Natural killer cell (primary cell): Measurements from ENCODE around the gene NOTCH3. TPM values are rescaled to one million over a fixed set of nuclear protein-coding genes. Genes with fewer than 3 reads are reported as not detected.

Experiments
- ATAC-seq, 3 donors: fragments of 150-1000 bp in 2 of 3; fragments of 200-7000 bp in 1 of 3; cut with Tn5 transposase; 1 replicate in 1 of 3; 2 replicates in 2 of 3; pipeline ENCODE4 v1.10.0; 2021; ENCODE audit warnings: mild to moderate bottlenecking in 2 of 3, moderate library complexity in 2 of 3
- DNase-seq, 2 donors: peaks; one replicate each; pipeline versions ENCODE4 v3.0.0 to v3.0.0-alpha.2; 2013 to 2021; ENCODE audit warnings: mixed read lengths in 1 of 2
- H3K27ac ChIP-seq: one replicate; pipeline ENCODE4 v1.5.1; 2013; ENCODE audit warnings: mild to moderate bottlenecking, low read length
- H3K27me3 ChIP-seq: one replicate; pipeline ENCODE4 v1.6.1; 2013; ENCODE audit warnings: low read length; ENCODE audit not compliant: control insufficient read depth, insufficient read depth
- H3K36me3 ChIP-seq: one replicate; pipeline ENCODE4 v1.6.1; 2013; ENCODE audit warnings: low read length; ENCODE audit not compliant: control insufficient read depth, insufficient read depth
- H3K4me1 ChIP-seq: one replicate; pipeline ENCODE4 v1.6.1; 2013; ENCODE audit warnings: low read length; ENCODE audit not compliant: control insufficient read depth, insufficient read depth
- H3K4me3 ChIP-seq: one replicate; pipeline ENCODE4 v1.5.1; 2013; ENCODE audit warnings: low read length
- H3K9me3 ChIP-seq: one replicate; pipeline ENCODE4 v1.6.1; 2013; ENCODE audit warnings: low read length; ENCODE audit not compliant: control insufficient read depth, insufficient read depth
- H3K27ac Mint-ChIP-seq, 2 donors: one replicate each; pipeline ENCODE4 v1.8.0; 2022; ENCODE audit warnings: mild to moderate bottlenecking in 2 of 2, mixed read lengths in 2 of 2, moderate library complexity in 1 of 2
- H3K27me3 Mint-ChIP-seq, 2 donors: one replicate each; pipeline ENCODE4 v1.8.0; 2022; ENCODE audit warnings: low read depth in 2 of 2, mixed read lengths in 2 of 2
- H3K36me3 Mint-ChIP-seq: one replicate; pipeline ENCODE4 v1.8.0; 2022; ENCODE audit warnings: mixed read lengths
- H3K4me1 Mint-ChIP-seq, 2 donors: one replicate each; pipeline ENCODE4 v1.8.0; 2022; ENCODE audit warnings: mixed read lengths in 2 of 2
- H3K4me3 Mint-ChIP-seq: one replicate; pipeline ENCODE4 v1.8.0; 2022; ENCODE audit warnings: mild to moderate bottlenecking, moderate library complexity, mixed read lengths
- H3K9me3 Mint-ChIP-seq, 2 donors: one replicate each; pipeline ENCODE4 v1.8.0; 2022; ENCODE audit warnings: mixed read lengths in 2 of 2
- CTCF ChIP-seq: fragments of 200-600 bp; IDR thresholded peaks from one replicate; pipeline ENCODE4 v1.8.0; 2022; ENCODE audit warnings: antibody characterized with exemption
- WGBS: methylation state at CpG from one replicate; pipeline ENCODE4 v1.1.7; 2013; ENCODE audit warnings: missing lambda C conversion rate; ENCODE audit not compliant: insufficient coverage; 5-methylcytosine and 5-hydroxymethylcytosine counted together
- intact Hi-C: fragments of 100-400 bp; cut with micrococcal nuclease; formaldehyde crosslinking; loops from one replicate; pipeline ENCODE4 v1.14.2; 2022
- total RNA-seq, 4 donors: library from RNA; stranded (reverse); fragments of 120-200 nt in 1 of 4; gene quantifications; one replicate each; pipeline versions ENCODE4 v1.2.3 to v1.2.4, GENCODE V29; 2013 to 2022

The NOTCH3 gene
- total RNA-seq, 3 donors from 2014 or later (not counting 1 experiment from before 2014, with no cell fraction given), result 0.25 to 0.26 TPM; not detected in 1

- no peak for TF ChIP-seq CTCF
- H3K27me3 Mint-ChIP-seq, result peaks cover 0 to 14% of the 10 kb centered on the region in 2 donors
- intact Hi-C loops, result no loop called here
- H3K4me1 Mint-ChIP-seq, result peaks cover 6 to 11% of the 10 kb centered on the region in 2 donors
- Histone ChIP-seq H3K4me1 (peaks cover 5% of the 10 kb centered on the region), H3K9me3 (no peaks in the 10 kb centered on the region), H3K27ac (no peak overlapping the region), H3K4me3 (no peak overlapping the region), H3K36me3 (no peaks in the 10 kb centered on the region), H3K27me3 (peaks cover 2% of the 10 kb centered on the region)
- peak overlapping the region; percentile 7 for H3K4me3 Mint-ChIP-seq
- H3K9me3 Mint-ChIP-seq, result no peaks in the 10 kb centered on the region
- WGBS, result 94% methylated on average over 1 of the region's 3 CpGs
- no peaks in the 10 kb centered on the region for H3K36me3 Mint-ChIP-seq
- H3K27ac Mint-ChIP-seq, result no peak overlapping the region
- ATAC-seq (no peak), DNase-seq (no peak)
Observed at GRCh38 chr19:15175609-15176008, 25.2 kb downstream of the NOTCH3 start.

- no peaks in the 10 kb centered on the region for H3K36me3 ChIP-seq
- peaks cover 6 to 11% of the 10 kb centered on the region in 2 donors for H3K4me1 Mint-ChIP-seq
- H3K4me3 Mint-ChIP-seq, result no peak overlapping the region
- H3K27me3 ChIP-seq, result peaks cover 2% of the 10 kb centered on the region
- H3K4me1 ChIP-seq, result peaks cover 5% of the 10 kb centered on the region
- H3K9me3 Mint-ChIP-seq, result no peaks in the 10 kb centered on the region
- ATAC-seq, result no peak
- no peaks in the 10 kb centered on the region for H3K36me3 Mint-ChIP-seq
- no peak overlapping the region for H3K27ac ChIP-seq
- intact Hi-C loops, result no loop called here
- H3K27ac Mint-ChIP-seq, result no peak overlapping the region
- DNase-seq, result peak in 1 of 2 donors; percentile 31
- peaks cover 0 to 9% of the 10 kb centered on the region in 2 donors for H3K27me3 Mint-ChIP-seq
- no peak for TF ChIP-seq CTCF
- WGBS, result 94% methylated on average over 37 of the region's 37 CpGs
- H3K9me3 ChIP-seq, result no peaks in the 10 kb centered on the region
- no peak overlapping the region for H3K4me3 ChIP-seq
Observed at GRCh38 chr19:15173746-15174404, 26.9 kb downstream of the NOTCH3 start.

GRCh38 chr19:15170345-15170744 lies 30.4 kb downstream of the NOTCH3 start:
- Mint-ChIP-seq H3K27me3 (peaks cover 0 to under 1% of the 10 kb centered on the region in 2 donors), H3K4me3 (no peak overlapping the region), H3K4me1 (no peaks in the 10 kb centered on the region), H3K36me3 (no peaks in the 10 kb centered on the region), H3K27ac (no peak overlapping the region), H3K9me3 (no peaks in the 10 kb centered on the region)
- DNase-seq (no peak), ATAC-seq (no peak)
- no peak overlapping the region for H3K4me3 ChIP-seq
- H3K36me3 ChIP-seq, result no peaks in the 10 kb centered on the region
- peaks cover 8% of the 10 kb centered on the region for H3K9me3 ChIP-seq
- WGBS, result 90% methylated on average over 32 of the region's 32 CpGs
- no peaks in the 10 kb centered on the region for H3K27me3 ChIP-seq
- no peaks in the 10 kb centered on the region for H3K4me1 ChIP-seq
- no peak overlapping the region for H3K27ac ChIP-seq
- no peak for TF ChIP-seq CTCF
- intact Hi-C loops, result no loop called here
